ENCODE results near the gene CA6. TPM values are rescaled to one million over a fixed set of nuclear protein-coding genes. Genes with fewer than 3 reads are reported as not detected.

Gene CA6
- total RNA-seq, 2 donors from 2014 or later, result not detected

- no peak for DNase-seq (ENCODE audit: low spot score)
- intact Hi-C loops (cut with DNase I), result no loop called here
- Histone ChIP-seq H3K27me3 (replicated peaks; ENCODE audit: insufficient read depth) (no peaks in the 10 kb centered on the region), H3K9me3 (no peaks in the 10 kb centered on the region), H3K27ac (no peak overlapping the region), H3K36me3 (no peaks in the 10 kb centered on the region), H3K4me3 (no peak overlapping the region), H3K4me1 (replicated peaks) (no peaks in the 10 kb centered on the region)
- TF ChIP-seq POLR2AphosphoS5 (IDR thresholded peaks at IDR 0.05) (no peak), POLR2A (IDR thresholded peaks at IDR 0.05) (no peak)
- TF ChIP-seq, protein P1, sequence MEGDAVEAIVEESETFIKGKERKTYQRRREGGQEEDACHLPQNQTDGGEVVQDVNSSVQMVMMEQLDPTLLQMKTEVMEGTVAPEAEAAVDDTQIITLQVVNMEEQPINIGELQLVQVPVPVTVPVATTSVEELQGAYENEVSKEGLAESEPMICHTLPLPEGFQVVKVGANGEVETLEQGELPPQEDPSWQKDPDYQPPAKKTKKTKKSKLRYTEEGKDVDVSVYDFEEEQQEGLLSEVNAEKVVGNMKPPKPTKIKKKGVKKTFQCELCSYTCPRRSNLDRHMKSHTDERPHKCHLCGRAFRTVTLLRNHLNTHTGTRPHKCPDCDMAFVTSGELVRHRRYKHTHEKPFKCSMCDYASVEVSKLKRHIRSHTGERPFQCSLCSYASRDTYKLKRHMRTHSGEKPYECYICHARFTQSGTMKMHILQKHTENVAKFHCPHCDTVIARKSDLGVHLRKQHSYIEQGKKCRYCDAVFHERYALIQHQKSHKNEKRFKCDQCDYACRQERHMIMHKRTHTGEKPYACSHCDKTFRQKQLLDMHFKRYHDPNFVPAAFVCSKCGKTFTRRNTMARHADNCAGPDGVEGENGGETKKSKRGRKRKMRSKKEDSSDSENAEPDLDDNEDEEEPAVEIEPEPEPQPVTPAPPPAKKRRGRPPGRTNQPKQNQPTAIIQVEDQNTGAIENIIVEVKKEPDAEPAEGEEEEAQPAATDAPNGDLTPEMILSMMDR (IDR thresholded peaks at IDR 0.05), result no peak
- 46% methylated on average over 16 of the region's 16 CpGs for WGBS
These were observed 1.9 kb upstream of the CA6 start for GRCh38 chr1:8943498-8944405.

DNA sequence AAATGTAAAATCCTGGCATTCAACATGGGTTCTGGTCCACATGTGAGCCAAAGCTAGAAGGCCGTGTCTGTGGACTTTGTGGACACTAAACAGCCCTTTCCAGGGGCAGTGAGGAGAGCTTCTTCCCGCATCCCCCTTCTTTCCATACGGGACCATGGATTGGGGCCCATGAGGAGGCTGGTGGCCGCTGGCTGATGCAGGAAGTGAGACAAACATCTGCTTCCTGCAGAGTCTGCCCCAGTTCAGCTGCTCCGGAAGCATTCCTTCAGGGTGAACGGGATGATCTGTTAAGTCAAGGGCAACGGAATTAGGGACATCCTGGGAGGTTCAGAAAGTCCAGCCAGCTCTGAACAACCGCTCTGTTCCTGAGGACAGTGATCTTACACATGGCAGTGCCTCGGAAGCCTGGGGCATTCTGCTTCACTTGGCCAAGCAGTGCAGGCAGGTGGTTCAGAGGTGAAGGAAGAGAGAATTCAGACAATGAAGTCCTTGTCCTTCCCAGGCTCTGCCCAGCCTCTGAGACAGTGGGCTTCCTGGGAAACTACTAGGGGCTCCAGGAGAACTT lies 1.5 kb downstream of the CA6 start:
- 74% methylated on average over 9 of the region's 9 CpGs for WGBS
- H3K4me3 ChIP-seq, result no peak overlapping the region
- H3K36me3 ChIP-seq, result no peaks in the 10 kb centered on the region
- TF ChIP-seq, protein P1 (IDR thresholded peaks at IDR 0.05), result no peak
- TF ChIP-seq POLR2AphosphoS5 (IDR thresholded peaks at IDR 0.05), result no peak
- TF ChIP-seq POLR2A (IDR thresholded peaks at IDR 0.05), result no peak
- H3K27ac ChIP-seq, result no peak overlapping the region
- no peak for DNase-seq (ENCODE audit: low spot score)
- intact Hi-C loops (cut with DNase I), result no loop called here
- H3K27me3 ChIP-seq (replicated peaks; ENCODE audit: insufficient read depth), result no peaks in the 10 kb centered on the region
- H3K9me3 ChIP-seq, result no peaks in the 10 kb centered on the region
- no peaks in the 10 kb centered on the region for H3K4me1 ChIP-seq (replicated peaks)

DNA sequence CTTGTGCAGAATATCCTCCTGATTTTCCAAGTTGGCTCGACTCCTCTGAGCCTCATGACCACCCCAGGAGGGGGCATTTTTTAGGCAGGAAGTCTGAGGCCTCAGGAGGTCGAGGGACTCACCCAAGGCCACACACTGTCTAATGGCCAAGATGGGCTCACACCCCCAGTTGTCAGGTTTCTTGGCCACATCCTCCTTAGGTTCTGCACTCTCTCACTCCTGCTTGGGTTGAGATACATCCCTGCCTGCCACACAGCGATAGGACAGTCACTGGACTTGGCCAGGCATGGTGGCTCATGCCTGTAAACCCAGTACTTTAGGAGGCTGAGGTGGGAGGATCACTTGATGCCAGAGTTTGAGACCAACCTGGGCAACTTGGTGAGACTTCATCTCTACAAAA lies 4.6 kb downstream of the CA6 start:
- Histone ChIP-seq H3K27me3 (replicated peaks; ENCODE audit: insufficient read depth) (no peaks in the 10 kb centered on the region), H3K4me3 (no peak overlapping the region), H3K36me3 (no peaks in the 10 kb centered on the region), H3K9me3 (no peaks in the 10 kb centered on the region), H3K4me1 (replicated peaks) (no peaks in the 10 kb centered on the region), H3K27ac (no peak overlapping the region)
- intact Hi-C loops (cut with DNase I), result no loop called here
- TF ChIP-seq, protein P1 (IDR thresholded peaks at IDR 0.05), result no peak
- TF ChIP-seq POLR2AphosphoS5 (IDR thresholded peaks at IDR 0.05) (no peak), POLR2A (IDR thresholded peaks at IDR 0.05) (no peak)
- 93% methylated on average over 3 of the region's 3 CpGs for WGBS
- DNase-seq (ENCODE audit: low spot score), result no peak

GRCh38 chr1:8951231-8951630 lies 5.6 kb downstream of the CA6 start:
- H3K9me3 ChIP-seq, result no peaks in the 10 kb centered on the region
- 68% methylated on average over 6 of the region's 6 CpGs for WGBS
- intact Hi-C loops (cut with DNase I), result no loop called here
- no peak overlapping the region for H3K27ac ChIP-seq
- no peak overlapping the region for H3K4me3 ChIP-seq
- no peaks in the 10 kb centered on the region for H3K36me3 ChIP-seq
- H3K27me3 ChIP-seq (replicated peaks; ENCODE audit: insufficient read depth), result no peaks in the 10 kb centered on the region
- no peak for DNase-seq (ENCODE audit: low spot score)
- TF ChIP-seq POLR2A (IDR thresholded peaks at IDR 0.05), result no peak
- TF ChIP-seq, protein P1 (IDR thresholded peaks at IDR 0.05), result no peak
- no peak for TF ChIP-seq POLR2AphosphoS5 (IDR thresholded peaks at IDR 0.05)
- no peaks in the 10 kb centered on the region for H3K4me1 ChIP-seq (replicated peaks)

All from prostate gland (tissue), 2 donors.